RWPE1 (cell line): Measurements from ENCODE around the gene TMEM256.

ENCODE experiments used
- CTCF ChIA-PET: fragments of 350-600 bp; sonication (Branson Sonifier 250); formaldehyde crosslinking; extraction: SDS; loops from one replicate; lab custom pipeline; 2021; lab: Yijun Ruan, JAX
- POLR2A ChIA-PET: fragments of 400-600 bp; formaldehyde crosslinking; extraction: SDS; loops from one replicate; lab custom pipeline; 2020; ENCODE audit warnings: antibody characterized with exemption; ENCODE audit not compliant: low non-redundant PET; lab: Yijun Ruan, JAX
- DNase-seq: peaks from one replicate; pipeline ENCODE4 v3.0.0; 2012; ENCODE audit warnings: low spot score
- H3K27ac ChIP-seq: fragments of 450-650 bp; 2 replicates; pipeline ENCODE4 v1.5.1; 2017
- CTCF ChIP-seq: fragments of 450-650 bp; conservative IDR thresholded peaks from 2 replicates; pipeline ENCODE4 v1.5.1; 2017; ENCODE audit warnings: low read depth, mild to moderate bottlenecking

TMEM256 gene

GRCh38 chr17:7418472-7419152, 14.7 kb upstream of the TMEM256 start:
- DNase-seq, result no peak
- ChIA-PET CTCF (no interaction called here), POLR2A (no interaction called here)
- TF ChIP-seq CTCF, result no peak
- H3K27ac ChIP-seq, result no peak overlapping the region

GRCh38 chr17:7417056-7417655, 13.3 kb upstream of the TMEM256 start:
- CTCF ChIA-PET, result no interaction called here
- TF ChIP-seq CTCF, result no peak
- POLR2A ChIA-PET, result no interaction called here
- no peak for DNase-seq
- H3K27ac ChIP-seq, result peak overlapping the region; percentile 34; the same call in 1 of the 2 replicates

- no peak for TF ChIP-seq CTCF
- ChIA-PET CTCF (interaction anchor here (0.7 kb wide), 1 partner anchor 93 kb away, joined by 3 read pairs; no protein-coding TSS in a partner anchor), POLR2A (no interaction called here)
- peak overlapping the region; percentile 34 for H3K27ac ChIP-seq
- DNase-seq, result no peak
Measured at GRCh38 chr17:7416323-7416722, 12.4 kb upstream of the TMEM256 start.

- no peak for DNase-seq
- POLR2A ChIA-PET, result no interaction called here
- H3K27ac ChIP-seq, result peak overlapping the region; percentile 34
- no peak for TF ChIP-seq CTCF
- CTCF ChIA-PET, result no interaction called here
Measured at GRCh38 chr17:7415784-7416183, 11.9 kb upstream of the TMEM256 start.

- H3K27ac ChIP-seq, result 0 out of 2 replicates have a peak overlapping the region, but pooled peaks have one; percentile 3
- POLR2A ChIA-PET, result no interaction called here
- no peak for TF ChIP-seq CTCF
- no peak for DNase-seq
- CTCF ChIA-PET, result no interaction called here
Measured at GRCh38 chr17:7414837-7415236, 10.9 kb upstream of the TMEM256 start.

- TF ChIP-seq CTCF, result no peak
- H3K27ac ChIP-seq, result peak overlapping the region; percentile 24
- ChIA-PET POLR2A (interaction anchor here (1.0 kb wide), 1 partner anchor 84 kb away, joined by 3 read pairs; the partner anchor contains the start of gene NEURL4), CTCF (interaction anchor here (0.8 to 1.1 kb wide), 2 partner anchors 24 to 78 kb away, joined by 4 to 5 read pairs; no protein-coding TSS in a partner anchor)
- DNase-seq, result no peak
Measured at GRCh38 chr17:7413346-7413985, 9.6 kb upstream of the TMEM256 start.
